Measurements from ENCODE around the gene PARVA.

GRCh38 chr11:12532580-12532979, 155.2 kb downstream of the PARVA start:
- TF ChIP-seq HDAC2 (IDR thresholded peaks at IDR 0.05): no peak
- TF ChIP-seq POLR2A (conservative IDR thresholded peaks at IDR 0.05): no peak
- TF ChIP-seq ZNF124 (CRISPR knock-in tag; IDR thresholded peaks at IDR 0.05): no peak
- TF ChIP-seq NFYB (IDR thresholded peaks at IDR 0.05; ENCODE audit: extremely low read depth, insufficient read length): no peak
- no peak for TF ChIP-seq EP300 (IDR thresholded peaks at IDR 0.05; ENCODE audit: low read length)
- no peak for TF ChIP-seq POLR2AphosphoS2 (IDR thresholded peaks at IDR 0.05; ENCODE audit: low read length)
- TF ChIP-seq, protein P1, sequence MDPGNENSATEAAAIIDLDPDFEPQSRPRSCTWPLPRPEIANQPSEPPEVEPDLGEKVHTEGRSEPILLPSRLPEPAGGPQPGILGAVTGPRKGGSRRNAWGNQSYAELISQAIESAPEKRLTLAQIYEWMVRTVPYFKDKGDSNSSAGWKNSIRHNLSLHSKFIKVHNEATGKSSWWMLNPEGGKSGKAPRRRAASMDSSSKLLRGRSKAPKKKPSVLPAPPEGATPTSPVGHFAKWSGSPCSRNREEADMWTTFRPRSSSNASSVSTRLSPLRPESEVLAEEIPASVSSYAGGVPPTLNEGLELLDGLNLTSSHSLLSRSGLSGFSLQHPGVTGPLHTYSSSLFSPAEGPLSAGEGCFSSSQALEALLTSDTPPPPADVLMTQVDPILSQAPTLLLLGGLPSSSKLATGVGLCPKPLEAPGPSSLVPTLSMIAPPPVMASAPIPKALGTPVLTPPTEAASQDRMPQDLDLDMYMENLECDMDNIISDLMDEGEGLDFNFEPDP (CRISPR knock-in tag; IDR thresholded peaks at IDR 0.05): no peak
- no peak for TF ChIP-seq NR3C1 (CRISPR knock-in tag; IDR thresholded peaks at IDR 0.05)
- TF ChIP-seq CEBPB (tag; IDR thresholded peaks at IDR 0.05): no peak
- TF ChIP-seq ZNF707 (CRISPR knock-in tag; conservative IDR thresholded peaks at IDR 0.05): no peak
- no peak for TF ChIP-seq TRIM25 (IDR thresholded peaks at IDR 0.05; ENCODE audit: borderline replicate concordance)
- TF ChIP-seq NELFE (IDR thresholded peaks at IDR 0.05; ENCODE audit: insufficient read depth, insufficient read length): no peak
- no peak for TF ChIP-seq CREB1 (IDR thresholded peaks at IDR 0.05)
- TF ChIP-seq CREB1 (CRISPR knock-in tag; IDR thresholded peaks at IDR 0.05): no peak
- TF ChIP-seq CTCF (IDR thresholded peaks at IDR 0.05 in 2 of 3, conservative IDR thresholded peaks at IDR 0.05 in 1 of 3; ENCODE audit: insufficient read depth in 2 of 3, low read depth in 1 of 3, low read length in 3 of 3): no peak

All from K562 (cell line).